HG03342 (cell line): ENCODE data around the gene IL18.
"Not testable (repeated sequence)": the region's sequence is repeated elsewhere in the genome, so short reads cannot be mapped to it uniquely, and the experiment has no call there.

Source experiments
- ATAC-seq: cut with Tn5 transposase; IDR thresholded peaks from one replicate; pipeline ENCODE4 v1.9.1; 2021; ENCODE audit warnings: mild to moderate bottlenecking, moderate library complexity; ENCODE audit not compliant: unreplicated experiment

The IL18 gene

GRCh38 chr11:112121981-112122615 lies 41.8 kb downstream of the IL18 start:
- no peak for ATAC-seq

- ATAC-seq = no peak
Observed at GRCh38 chr11:112118176-112118575, 45.7 kb downstream of the IL18 start.

GRCh38 chr11:112115386-112115785 lies 48.5 kb downstream of the IL18 start:
- ATAC-seq = no peak

- ATAC-seq = no peak
Observed at GRCh38 chr11:112114460-112114859, 49.4 kb downstream of the IL18 start.

GRCh38 chr11:112113539-112114457 lies 50.1 kb downstream of the IL18 start:
- ATAC-seq = no peak

GRCh38 chr11:112106070-112106469 lies 57.8 kb downstream of the IL18 start:
- ATAC-seq = no peak

- ATAC-seq = no peak
Observed at GRCh38 chr11:112103446-112103845, 60.4 kb downstream of the IL18 start.

GRCh38 chr11:112100462-112100861 lies 63.4 kb downstream of the IL18 start:
- no peak for ATAC-seq

- no peak for ATAC-seq
Observed at GRCh38 chr11:112097734-112098528, 66.0 kb downstream of the IL18 start.

GRCh38 chr11:112096194-112096593 lies 67.7 kb downstream of the IL18 start:
- no peak for ATAC-seq

GRCh38 chr11:112095302-112095701 lies 68.6 kb downstream of the IL18 start:
- ATAC-seq = not testable (repeated sequence)
